Measurements from ENCODE around the gene ITGB5.
"Not testable (repeated sequence)": the region's sequence is repeated elsewhere in the genome, so short reads cannot be mapped to it uniquely, and the experiment has no call there.

DNA sequence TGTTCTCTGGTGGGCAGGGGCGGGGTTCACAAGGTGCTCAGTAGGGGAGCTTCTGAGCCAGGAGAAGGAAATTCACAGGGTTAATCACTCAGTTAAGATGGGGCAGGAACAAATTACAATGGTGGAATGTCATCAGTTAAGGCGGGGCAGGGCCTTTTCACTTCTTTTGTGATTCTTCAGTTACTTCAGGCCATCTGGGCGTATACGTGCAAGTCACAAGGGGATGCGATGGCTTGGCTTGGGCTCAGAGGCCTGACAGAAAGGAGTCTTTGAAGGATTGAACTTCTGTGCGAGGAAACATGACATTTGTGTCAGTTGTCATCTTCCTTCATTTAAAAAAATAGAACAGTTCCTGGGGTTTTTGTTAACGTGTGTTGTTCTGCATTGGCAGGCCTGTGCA, 129.2 kb downstream of the ITGB5 start:
- TF ChIP-seq, protein P1, sequence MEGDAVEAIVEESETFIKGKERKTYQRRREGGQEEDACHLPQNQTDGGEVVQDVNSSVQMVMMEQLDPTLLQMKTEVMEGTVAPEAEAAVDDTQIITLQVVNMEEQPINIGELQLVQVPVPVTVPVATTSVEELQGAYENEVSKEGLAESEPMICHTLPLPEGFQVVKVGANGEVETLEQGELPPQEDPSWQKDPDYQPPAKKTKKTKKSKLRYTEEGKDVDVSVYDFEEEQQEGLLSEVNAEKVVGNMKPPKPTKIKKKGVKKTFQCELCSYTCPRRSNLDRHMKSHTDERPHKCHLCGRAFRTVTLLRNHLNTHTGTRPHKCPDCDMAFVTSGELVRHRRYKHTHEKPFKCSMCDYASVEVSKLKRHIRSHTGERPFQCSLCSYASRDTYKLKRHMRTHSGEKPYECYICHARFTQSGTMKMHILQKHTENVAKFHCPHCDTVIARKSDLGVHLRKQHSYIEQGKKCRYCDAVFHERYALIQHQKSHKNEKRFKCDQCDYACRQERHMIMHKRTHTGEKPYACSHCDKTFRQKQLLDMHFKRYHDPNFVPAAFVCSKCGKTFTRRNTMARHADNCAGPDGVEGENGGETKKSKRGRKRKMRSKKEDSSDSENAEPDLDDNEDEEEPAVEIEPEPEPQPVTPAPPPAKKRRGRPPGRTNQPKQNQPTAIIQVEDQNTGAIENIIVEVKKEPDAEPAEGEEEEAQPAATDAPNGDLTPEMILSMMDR (conservative IDR thresholded peaks at IDR 0.05; ENCODE audit: low read depth, low read length), result not testable (repeated sequence)
- not testable (repeated sequence) for TF ChIP-seq EZH2 (IDR thresholded peaks at IDR 0.05; ENCODE audit: borderline replicate concordance, low read depth, low read length, poor library complexity, severe bottlenecking)
